AG08396 (cell line): ENCODE results near the gene SLC4A1.
A peak's percentile ranks its signal among the peaks of the same experiment; 100 is the strongest.

Source experiments
- DNase-seq: peaks from one replicate; pipeline ENCODE4 v3.0.0; 2012; ENCODE audit warnings: low spot score, mixed read lengths

Gene SLC4A1

GRCh38 chr17:44267818-44268490 is at the start of gene SLC4A1:
SLC4A1 (minus strand) TSS chr17:44268135; CDS start chr17:44262866, 5,269 bp downstream.
- no peak for DNase-seq

DNA sequence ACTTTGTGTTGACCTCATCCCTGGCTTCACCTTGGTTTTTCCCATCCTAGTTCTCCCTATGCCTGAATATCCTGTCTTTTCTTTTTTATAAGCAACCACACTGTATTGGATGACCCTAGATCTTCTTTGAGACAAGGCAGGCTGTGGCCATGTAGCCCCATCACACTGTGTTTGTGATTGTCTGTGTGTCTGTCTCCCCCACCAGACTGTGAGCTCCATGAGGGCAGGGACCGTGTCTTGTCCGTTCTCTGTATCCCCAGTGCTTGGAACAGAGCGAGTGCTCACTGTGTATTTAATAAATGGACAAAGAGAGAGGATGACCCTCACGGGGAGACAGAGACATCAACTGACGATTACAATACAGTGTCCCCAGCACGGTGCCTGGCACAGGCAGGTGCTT is 49.6 kb upstream of the SLC4A1 start:
- no peak for DNase-seq

DNA sequence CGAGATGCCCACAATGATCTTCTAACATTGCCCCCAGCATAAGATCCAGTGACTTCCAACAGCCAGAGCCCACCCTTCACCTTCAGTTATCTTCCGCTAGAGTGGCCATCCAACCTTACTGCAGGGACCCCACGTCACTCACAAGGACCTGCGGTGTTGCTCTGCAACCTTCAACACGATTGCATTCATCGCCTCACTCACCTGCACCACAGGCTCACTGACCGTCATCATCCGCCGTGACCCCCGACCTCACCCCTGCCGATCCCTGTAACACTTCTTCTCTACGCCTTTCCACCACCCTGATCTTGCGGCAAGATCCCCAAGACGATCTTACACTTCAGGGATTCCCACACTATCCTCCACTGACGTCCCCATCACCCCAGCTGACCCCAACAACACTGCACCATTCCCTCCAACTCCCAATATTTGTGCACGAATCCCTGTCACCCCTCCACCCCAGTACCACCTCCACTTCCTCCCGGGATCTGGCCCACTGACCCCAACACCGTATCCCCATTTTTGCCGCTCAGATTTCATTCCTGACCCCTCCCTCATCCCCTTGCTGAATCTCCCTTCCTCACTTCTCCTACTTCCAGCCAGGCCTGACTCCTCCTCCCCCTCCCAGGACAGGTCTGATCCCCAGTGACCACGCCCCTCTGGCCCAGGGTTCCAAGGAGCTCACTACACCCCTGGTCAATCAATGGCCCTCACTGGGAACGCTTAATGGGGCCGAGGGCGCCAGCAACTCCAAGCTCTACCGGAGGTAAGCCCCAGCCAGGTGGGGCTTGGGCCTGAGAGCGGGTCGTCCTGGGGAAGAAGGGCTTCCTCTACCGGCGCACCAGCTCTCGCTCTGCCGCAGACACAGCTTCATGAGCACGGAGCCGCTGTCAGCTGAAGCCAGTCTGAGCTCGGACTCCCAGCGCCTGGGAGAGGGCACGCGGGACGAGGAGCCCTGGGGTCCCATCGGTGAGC is 48.1 kb upstream of the SLC4A1 start:
- no peak for DNase-seq

- DNase-seq = peak; percentile 73
Observed at GRCh38 chr17:44314869-44315661, 47.1 kb upstream of the SLC4A1 start.

DNA sequence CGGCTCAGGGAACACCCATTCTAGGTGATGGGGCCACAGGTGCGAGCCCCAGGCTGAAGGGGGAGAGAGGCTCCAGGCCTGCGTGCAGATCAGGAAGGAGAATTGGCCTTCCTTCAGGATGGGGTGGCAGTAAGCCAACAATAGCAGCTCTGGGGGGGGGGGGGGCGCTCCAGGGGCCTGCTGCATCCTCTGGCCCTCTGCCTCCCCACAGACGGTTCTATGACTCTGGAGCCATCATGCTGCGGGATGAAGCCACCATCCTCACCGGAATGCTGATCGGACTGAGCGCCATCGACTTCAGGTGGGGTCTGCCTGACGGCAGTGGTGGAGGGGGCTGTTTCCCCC is 46.6 kb upstream of the SLC4A1 start:
- DNase-seq = no peak

GRCh38 chr17:44314031-44314430 is 46.1 kb upstream of the SLC4A1 start:
- no peak for DNase-seq

- DNase-seq = no peak
Observed at GRCh38 chr17:44312396-44313104, 44.6 kb upstream of the SLC4A1 start.

GRCh38 chr17:44311562-44312181 is 43.7 kb upstream of the SLC4A1 start:
- DNase-seq = no peak

- DNase-seq = no peak
Observed at GRCh38 chr17:44310609-44311376, 42.9 kb upstream of the SLC4A1 start.

DNA sequence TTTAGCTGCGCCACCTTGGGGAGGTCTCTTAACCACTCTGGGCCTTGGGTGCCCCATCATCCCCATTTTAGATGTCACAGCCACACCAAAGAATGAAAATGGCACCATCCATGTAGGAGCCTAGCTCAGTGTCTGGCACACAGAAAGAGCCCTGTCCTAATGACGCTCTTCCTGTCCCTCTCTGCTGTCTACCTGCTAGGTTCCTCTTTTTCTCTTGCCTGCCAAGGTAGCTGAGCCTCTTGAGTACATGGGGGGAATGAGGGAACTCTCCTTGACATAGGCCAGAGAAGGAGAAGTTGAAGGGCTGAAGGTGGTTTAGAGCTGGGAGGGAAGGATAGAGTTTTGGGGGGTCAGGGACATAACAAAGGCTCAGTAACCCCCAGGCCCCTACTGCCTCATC is 42.3 kb upstream of the SLC4A1 start:
- DNase-seq = no peak

DNA sequence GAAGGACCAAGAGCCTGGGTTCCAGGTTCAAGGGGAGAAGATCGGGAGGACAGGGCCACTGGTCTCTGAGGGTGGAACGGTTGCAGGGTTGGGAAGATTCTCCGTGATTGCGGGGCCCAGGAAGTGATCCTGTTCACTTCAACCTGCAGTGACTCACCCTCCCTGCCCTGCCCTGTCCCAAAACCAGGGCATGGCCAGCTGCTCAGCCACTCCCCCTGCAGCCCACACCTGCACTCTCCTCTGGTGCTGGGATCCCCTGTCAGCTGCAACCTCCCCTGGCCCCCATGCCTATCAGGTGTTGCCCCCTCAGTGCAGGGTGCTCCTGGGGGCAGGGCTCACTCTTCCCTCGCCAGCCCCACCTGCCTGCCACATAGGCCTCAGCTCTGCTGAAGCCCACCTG is 41.5 kb upstream of the SLC4A1 start:
- DNase-seq = no peak

- DNase-seq = no peak
Observed at GRCh38 chr17:44308865-44309264, 40.9 kb upstream of the SLC4A1 start.

DNA sequence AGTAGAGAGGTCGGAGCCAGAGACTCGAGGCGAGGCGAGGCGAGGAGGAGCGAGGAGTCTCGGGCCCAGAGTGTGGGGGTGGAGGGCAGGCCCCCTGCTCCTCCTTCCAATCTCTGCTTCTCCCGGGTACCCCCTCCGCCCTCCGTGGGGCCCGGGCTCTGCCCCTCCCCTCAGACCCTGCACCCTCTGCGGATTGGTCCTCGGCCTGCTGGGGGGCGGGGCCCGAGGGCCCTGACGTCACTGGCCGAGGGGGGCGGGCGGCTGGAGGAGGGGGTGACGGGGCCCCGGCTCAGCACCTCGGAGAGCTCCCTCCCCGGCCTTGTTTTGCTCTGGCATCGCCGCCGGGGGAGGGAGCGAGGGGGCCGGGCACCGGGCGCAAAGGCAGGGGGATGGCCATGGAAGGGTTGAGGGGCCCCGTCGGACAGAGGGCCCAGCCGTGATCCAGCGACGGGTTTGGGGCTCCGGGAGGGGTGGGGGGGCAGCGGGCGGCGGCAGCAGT is 40.4 kb upstream of the SLC4A1 start, which contains the start of gene RUNDC3A:
Gene RUNDC3A (plus strand): TSS at position 282 of the 499 bp plus-strand sequence. CDS start 232 bp downstream, outside the sequence.
- DNase-seq = peak; percentile 98

GRCh38 chr17:44307387-44308186 is 39.7 kb upstream of the SLC4A1 start:
- DNase-seq = peak; percentile 74

- no peak for DNase-seq
Observed at GRCh38 chr17:44304651-44305050, 36.7 kb upstream of the SLC4A1 start.

- no peak for DNase-seq
Observed at GRCh38 chr17:44297975-44298374, 30.0 kb upstream of the SLC4A1 start.

GRCh38 chr17:44293509-44294226 is 25.7 kb upstream of the SLC4A1 start:
- no peak for DNase-seq

- no peak for DNase-seq
Observed at GRCh38 chr17:44287651-44288050, 19.7 kb upstream of the SLC4A1 start.

DNA sequence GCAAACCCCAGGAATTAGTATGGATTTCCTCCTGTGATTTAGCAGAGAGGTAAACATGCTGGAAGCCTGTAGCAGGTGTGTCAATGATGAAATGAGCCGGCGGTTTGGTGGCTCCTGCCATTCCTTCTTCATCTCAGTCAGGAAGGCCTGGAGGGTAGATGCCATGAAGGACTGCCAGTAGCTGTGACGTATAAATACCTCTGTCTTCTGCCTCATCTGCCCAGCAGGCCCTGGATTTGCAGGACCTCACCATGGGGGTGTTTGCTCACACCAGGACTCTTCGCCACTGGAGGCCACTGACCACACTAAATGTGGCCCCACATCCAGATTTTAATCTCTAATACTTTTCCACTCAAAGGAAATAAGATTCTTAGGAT is 16.1 kb upstream of the SLC4A1 start:
- no peak for DNase-seq
